Natural killer cell (primary cell): Measurements from ENCODE around the gene SELENOO. TPM values are rescaled to one million over a fixed set of nuclear protein-coding genes. Genes with fewer than 3 reads are reported as not detected.

Experiments
- ATAC-seq, 3 donors: fragments of 150-1000 bp in 2 of 3; fragments of 200-7000 bp in 1 of 3; cut with Tn5 transposase; 1 replicate in 1 of 3; 2 replicates in 2 of 3; pipeline ENCODE4 v1.10.0; 2021; ENCODE audit warnings: mild to moderate bottlenecking in 2 of 3, moderate library complexity in 2 of 3
- DNase-seq, 2 donors: peaks; one replicate each; pipeline versions ENCODE4 v3.0.0 to v3.0.0-alpha.2; 2013 to 2021; ENCODE audit warnings: mixed read lengths in 1 of 2
- H3K27ac ChIP-seq: one replicate; pipeline ENCODE4 v1.5.1; 2013; ENCODE audit warnings: mild to moderate bottlenecking, low read length
- H3K27me3 ChIP-seq: one replicate; pipeline ENCODE4 v1.6.1; 2013; ENCODE audit warnings: low read length; ENCODE audit not compliant: control insufficient read depth, insufficient read depth
- H3K36me3 ChIP-seq: one replicate; pipeline ENCODE4 v1.6.1; 2013; ENCODE audit warnings: low read length; ENCODE audit not compliant: control insufficient read depth, insufficient read depth
- H3K4me1 ChIP-seq: one replicate; pipeline ENCODE4 v1.6.1; 2013; ENCODE audit warnings: low read length; ENCODE audit not compliant: control insufficient read depth, insufficient read depth
- H3K4me3 ChIP-seq: one replicate; pipeline ENCODE4 v1.5.1; 2013; ENCODE audit warnings: low read length
- H3K9me3 ChIP-seq: one replicate; pipeline ENCODE4 v1.6.1; 2013; ENCODE audit warnings: low read length; ENCODE audit not compliant: control insufficient read depth, insufficient read depth
- H3K27ac Mint-ChIP-seq, 2 donors: one replicate each; pipeline ENCODE4 v1.8.0; 2022; ENCODE audit warnings: mild to moderate bottlenecking in 2 of 2, mixed read lengths in 2 of 2, moderate library complexity in 1 of 2
- H3K27me3 Mint-ChIP-seq, 2 donors: one replicate each; pipeline ENCODE4 v1.8.0; 2022; ENCODE audit warnings: low read depth in 2 of 2, mixed read lengths in 2 of 2
- H3K36me3 Mint-ChIP-seq: one replicate; pipeline ENCODE4 v1.8.0; 2022; ENCODE audit warnings: mixed read lengths
- H3K4me1 Mint-ChIP-seq, 2 donors: one replicate each; pipeline ENCODE4 v1.8.0; 2022; ENCODE audit warnings: mixed read lengths in 2 of 2
- H3K4me3 Mint-ChIP-seq: one replicate; pipeline ENCODE4 v1.8.0; 2022; ENCODE audit warnings: mild to moderate bottlenecking, moderate library complexity, mixed read lengths
- H3K9me3 Mint-ChIP-seq, 2 donors: one replicate each; pipeline ENCODE4 v1.8.0; 2022; ENCODE audit warnings: mixed read lengths in 2 of 2
- CTCF ChIP-seq: fragments of 200-600 bp; IDR thresholded peaks from one replicate; pipeline ENCODE4 v1.8.0; 2022; ENCODE audit warnings: antibody characterized with exemption
- WGBS: methylation state at CpG from one replicate; pipeline ENCODE4 v1.1.7; 2013; ENCODE audit warnings: missing lambda C conversion rate; ENCODE audit not compliant: insufficient coverage; 5-methylcytosine and 5-hydroxymethylcytosine counted together
- intact Hi-C: fragments of 100-400 bp; cut with micrococcal nuclease; formaldehyde crosslinking; loops from one replicate; pipeline ENCODE4 v1.14.2; 2022
- total RNA-seq, 4 donors: library from RNA; stranded (reverse); fragments of 120-200 nt in 1 of 4; gene quantifications; one replicate each; pipeline versions ENCODE4 v1.2.3 to v1.2.4, GENCODE V29; 2013 to 2022

The SELENOO gene
- total RNA-seq = 10 to 100 TPM; 37.3 to 45.2 (median 37.6) TPM
- 21.0 TPM for total RNA-seq (2013)

GRCh38 chr22:50200461-50201190, at the start of gene SELENOO:
TSS of gene SELENOO (plus strand) at chr22:50201011. CDS start at chr22:50201037, 26 bp downstream.
- Histone ChIP-seq H3K27me3 (no peaks in the 10 kb centered on the region), H3K27ac (peak within 1 kb of the TSS; percentile 59), H3K36me3 (peaks cover 20% of the 10 kb centered on the region), H3K4me1 (peaks cover 24% of the 10 kb centered on the region), H3K4me3 (peak within 1 kb of the TSS; percentile 44), H3K9me3 (no peaks in the 10 kb centered on the region)
- ATAC-seq = peak; percentile 91 to 95 (median 93)
- intact Hi-C loops = loop anchor here (1.0 kb wide), 1 partner anchor 10 kb away; no protein-coding TSS in a partner anchor
- peak; percentile 91 to 94 for DNase-seq
- H3K9me3 Mint-ChIP-seq = no peaks in the 10 kb centered on the region
- no peaks in the 10 kb centered on the region for H3K27me3 Mint-ChIP-seq
- peak within 1 kb of the TSS; percentile 46 to 65 for H3K27ac Mint-ChIP-seq
- H3K4me1 Mint-ChIP-seq = peaks cover 24 to 30% of the 10 kb centered on the region in 2 donors
- no peaks in the 10 kb centered on the region for H3K36me3 Mint-ChIP-seq
- peak within 1 kb of the TSS; percentile 87 for H3K4me3 Mint-ChIP-seq
- under 1% methylated on average over 105 of the region's 105 CpGs for WGBS
- TF ChIP-seq CTCF = no peak

GRCh38 chr22:50151571-50152537, 49.0 kb upstream of the SELENOO start:
- Histone ChIP-seq H3K9me3 (no peaks in the 10 kb centered on the region), H3K4me3 (no peak overlapping the region), H3K4me1 (peaks cover 11% of the 10 kb centered on the region), H3K36me3 (no peaks in the 10 kb centered on the region), H3K27me3 (no peaks in the 10 kb centered on the region), H3K27ac (no peak overlapping the region)
- intact Hi-C loops = no loop called here
- DNase-seq (no peak), ATAC-seq (no peak)
- Mint-ChIP-seq H3K27me3 (no peaks in the 10 kb centered on the region), H3K36me3 (no peaks in the 10 kb centered on the region), H3K9me3 (no peaks in the 10 kb centered on the region), H3K27ac (no peak overlapping the region), H3K4me1 (peaks cover 0 to 6% of the 10 kb centered on the region in 2 donors), H3K4me3 (no peak overlapping the region)
- 90% methylated on average over 33 of the region's 33 CpGs for WGBS
- no peak for TF ChIP-seq CTCF

GRCh38 chr22:50153056-50153755, 47.6 kb upstream of the SELENOO start:
- Mint-ChIP-seq H3K27ac (no peak overlapping the region), H3K27me3 (peaks cover 0 to 8% of the 10 kb centered on the region in 2 donors), H3K4me1 (peaks cover 0 to 4% of the 10 kb centered on the region in 2 donors), H3K4me3 (no peak overlapping the region), H3K9me3 (no peaks in the 10 kb centered on the region), H3K36me3 (no peaks in the 10 kb centered on the region)
- H3K36me3 ChIP-seq = no peaks in the 10 kb centered on the region
- no peak overlapping the region for H3K27ac ChIP-seq
- H3K27me3 ChIP-seq = no peaks in the 10 kb centered on the region
- ATAC-seq (no peak), DNase-seq (no peak)
- no peak overlapping the region for H3K4me3 ChIP-seq
- peaks cover 7% of the 10 kb centered on the region for H3K4me1 ChIP-seq
- WGBS = 92% methylated on average over 25 of the region's 25 CpGs
- H3K9me3 ChIP-seq = no peaks in the 10 kb centered on the region
- TF ChIP-seq CTCF = no peak
- intact Hi-C loops = no loop called here
